K562 (cell line): Measurements from ENCODE around the gene MYPN. TPM values are rescaled to one million over a fixed set of nuclear protein-coding genes. Genes with fewer than 3 reads are reported as not detected.

Source experiments
- ATAC-seq: fragments of 200-7000 bp; cut with Tn5 transposase; 3 replicates; pipeline ENCODE4 v1.9.1; 2020; ENCODE audit warnings: moderate library complexity
- BruUV-seq: library from RNA; stranded (reverse); fragments of 400-500 nt; replicated peaks from 2 replicates; lab custom pipeline; 2021; lab: Mats Ljungman, UMichigan
- CTCF ChIA-PET: fragments of 300-600 bp; formaldehyde crosslinking; extraction: SDS; loops from one replicate; lab custom pipeline; 2021; ENCODE audit warnings: low intra/inter-chr PET ratio; lab: Yijun Ruan, JAX
- POLR2A ChIA-PET: fragments of 300-600, 350-650 bp; sonication (Branson Sonifier 250); formaldehyde crosslinking; extraction: SDS; loops from one replicate; lab custom pipeline; 2021; ENCODE audit warnings: antibody characterized with exemption, inconsistent platforms; lab: Yijun Ruan, JAX
- DNase-seq, 4 experiments: peaks; one replicate each; pipeline versions ENCODE4 v3.0.0 to v3.0.0-alpha.2; 2011 to 2018; ENCODE audit warnings: low spot score in 3 of 4, mixed read lengths in 3 of 4; ENCODE audit errors: extremely low read depth in 1 of 4
- FAIRE-seq: peaks from 2 replicates; lab custom pipeline; 2011; peaks lifted over from hg19 to GRCh38; lab: Jason Lieb, UNC
- H2AFZ ChIP-seq: 2 replicates; pipeline ENCODE4 v1.6.0; 2011; ENCODE audit warnings: low read depth, low read length, control low read depth, inconsistent platforms
- H3K27ac ChIP-seq: fragments of 200-600 bp; 3 replicates; pipeline ENCODE4 v1.8.0; 2011; ENCODE audit warnings: low read depth, mild to moderate bottlenecking, control low read depth, inconsistent platforms, low read length, moderate library complexity, mixed read lengths; ENCODE audit errors: extremely low read depth
- H3K27me3 ChIP-seq, 2 experiments: fragments of 300-600 bp in 1 of 2; 2 replicates in 1 of 2; 3 replicates in 1 of 2; pipeline versions ENCODE4 v1.6.0 to v1.8.0; 2011; ENCODE audit warnings: inconsistent platforms in 2 of 2, low read length in 2 of 2, mild to moderate bottlenecking in 1 of 2, mixed read lengths in 1 of 2, moderate library complexity in 1 of 2; ENCODE audit not compliant: control insufficient read depth in 2 of 2, insufficient read depth in 2 of 2
- H3K36me3 ChIP-seq: fragments of 300-600 bp; 3 replicates; pipeline ENCODE4 v1.8.0; 2011; ENCODE audit warnings: mild to moderate bottlenecking, low read length, inconsistent platforms; ENCODE audit not compliant: control insufficient read depth, insufficient read depth
- H3K4me1 ChIP-seq, 2 experiments: fragments of 200-600 bp in 1 of 2; replicated peaks in 1 of 2; 2 replicates in 1 of 2; 3 replicates in 1 of 2; pipeline versions ENCODE4 v1.5.1 to v1.8.0; 2011; ENCODE audit warnings: inconsistent platforms in 2 of 2, low read length in 2 of 2, mild to moderate bottlenecking in 1 of 2, mixed read lengths in 1 of 2, moderate library complexity in 1 of 2; ENCODE audit not compliant: control insufficient read depth in 2 of 2, insufficient read depth in 2 of 2
- H3K4me2 ChIP-seq: 2 replicates; pipeline ENCODE4 v1.6.1; 2011; ENCODE audit warnings: low read length, control low read depth, inconsistent platforms, mixed read lengths; ENCODE audit not compliant: insufficient read depth
- H3K4me3 ChIP-seq: fragments of 200-600 bp; sonication (generic), shearing (Covaris generic); 2 replicates; pipeline ENCODE4 v1.5.1; 2016; ENCODE audit warnings: control low read depth, inconsistent platforms
- H3K79me2 ChIP-seq: fragments of 200-600 bp; 3 replicates; pipeline ENCODE4 v1.8.0; 2011; ENCODE audit warnings: low read length, inconsistent platforms; ENCODE audit not compliant: control insufficient read depth, insufficient read depth
- H3K9ac ChIP-seq, 2 experiments: 2 replicates each; pipeline versions ENCODE4 v1.6.0 to v1.6.1; 2011; ENCODE audit warnings: low read depth in 2 of 2, low read length in 2 of 2, control low read depth in 1 of 2, inconsistent platforms in 1 of 2, mild to moderate bottlenecking in 1 of 2, mixed read lengths in 1 of 2; ENCODE audit not compliant: insufficient read depth in 1 of 2
- H3K9me1 ChIP-seq: one replicate; pipeline ENCODE4 v1.6.0; 2011; ENCODE audit warnings: inconsistent platforms, mild to moderate bottlenecking, low read length, moderate library complexity; ENCODE audit not compliant: control insufficient read depth, insufficient read depth
- H3K9me3 ChIP-seq: replicated peaks from 2 replicates; pipeline ENCODE4 v1.5.1; 2011; ENCODE audit warnings: low read depth, low read length, inconsistent platforms; ENCODE audit not compliant: control insufficient read depth, insufficient read depth
- H4K20me1 ChIP-seq: replicated peaks from 2 replicates; pipeline ENCODE4 v1.6.1; 2011; ENCODE audit warnings: low read length, inconsistent platforms, mixed read lengths; ENCODE audit not compliant: control insufficient read depth, insufficient read depth
- ASH1L ChIP-seq: fragments of 450-650 bp; IDR thresholded peaks from 2 replicates; pipeline ENCODE4 v1.6.1; 2018; ENCODE audit warnings: borderline replicate concordance, mild to moderate bottlenecking, low read depth; ENCODE audit not compliant: partially characterized antibody
- BCLAF1 ChIP-seq, 2 experiments: fragments of 450-650 bp in 1 of 2; IDR thresholded peaks; 2 replicates each; pipeline ENCODE4 v1.6.1; 2011 to 2017; ENCODE audit warnings: low read depth in 2 of 2, antibody characterized with exemption in 1 of 2, borderline replicate concordance in 1 of 2, low read length in 1 of 2, mild to moderate bottlenecking in 1 of 2, mixed read lengths in 1 of 2; ENCODE audit not compliant: control insufficient read depth in 1 of 2
- DPF2 ChIP-seq: fragments of 450-650 bp; IDR thresholded peaks from 2 replicates; pipeline ENCODE4 v1.6.1; 2016
- ESRRB ChIP-seq: fragments of 250-450 bp; sonication (Bioruptor Pico); IDR thresholded peaks from 2 replicates; pipeline ENCODE4 v1.5.0; 2020; ENCODE audit warnings: mild to moderate bottlenecking, moderate library complexity, borderline replicate concordance
- GTF2A2 ChIP-seq: IDR thresholded peaks from 2 replicates; pipeline ENCODE4 v1.6.1; 2016; ENCODE audit warnings: mild to moderate bottlenecking, missing genetic modification characterization, missing compliant biosample characterization
- LEF1 ChIP-seq: fragments of 450-650 bp; IDR thresholded peaks from 2 replicates; pipeline ENCODE4 v1.6.1; 2016; ENCODE audit warnings: mild to moderate bottlenecking
- NKRF ChIP-seq: fragments of 450-650 bp; IDR thresholded peaks from 2 replicates; pipeline ENCODE4 v1.6.1; 2016; ENCODE audit warnings: borderline replicate concordance
- PBX2 ChIP-seq, 2 experiments: IDR thresholded peaks in 1 of 2; conservative IDR thresholded peaks in 1 of 2; 2 replicates each; pipeline ENCODE4 v1.6.1; 2016; ENCODE audit warnings: low read depth in 2 of 2, mild to moderate bottlenecking in 1 of 2, missing compliant biosample characterization in 1 of 2, missing genetic modification characterization in 1 of 2, moderate library complexity in 1 of 2
- PHB ChIP-seq: fragments of 250-450 bp; sonication (Bioruptor Pico); IDR thresholded peaks from 2 replicates; pipeline ENCODE4 v1.5.0; 2021
- SPI1 ChIP-seq: IDR thresholded peaks from 2 replicates; pipeline ENCODE4 v1.6.1; 2011; ENCODE audit warnings: low read depth, low read length, control low read depth, borderline replicate concordance
- TAF7 ChIP-seq: fragments of 450-650 bp; IDR thresholded peaks from 2 replicates; pipeline ENCODE4 v1.6.1; 2016; ENCODE audit warnings: missing genetic modification characterization, missing compliant biosample characterization
- TEAD2 ChIP-seq: fragments of 450-650 bp; IDR thresholded peaks from 2 replicates; pipeline ENCODE4 v1.6.1; 2016; ENCODE audit warnings: missing genetic modification characterization, control low read depth, missing compliant biosample characterization
- ZNF76 ChIP-seq: fragments of 250-450 bp; sonication (Bioruptor Pico); IDR thresholded peaks from 2 replicates; pipeline ENCODE4 v1.4.0; 2020; ENCODE audit warnings: mild to moderate bottlenecking, moderate library complexity, borderline replicate concordance
- ZNF785 ChIP-seq: fragments of 250-450 bp; sonication (Bioruptor Pico); IDR thresholded peaks from 2 replicates; pipeline ENCODE4 v1.4.0; 2020; ENCODE audit warnings: mild to moderate bottlenecking
- WGBS: fragments of 100-300 bp; shearing (Covaris generic); methylation state at CpG from one replicate; pipeline ENCODE4 v1.1.6; 2016; ENCODE audit warnings: low coverage, mixed read lengths; ENCODE audit not compliant: insufficient coverage; ENCODE audit errors: missing lambda C conversion rate; 5-methylcytosine and 5-hydroxymethylcytosine counted together
- in situ Hi-C: fragments of 300-500 bp; cut with MboI; formaldehyde crosslinking; loops from 4 replicates; pipeline ENCODE4 v1.15.0; 2018; ENCODE audit warnings: inconsistent platforms, mixed read lengths
- intact Hi-C: fragments of 100-400 bp; cut with micrococcal nuclease; formaldehyde crosslinking; loops from 2 replicates; pipeline ENCODE4 v1.14.2; 2022
- polyA plus RNA-seq, 8 experiments: library from polyadenylated mRNA; depleted of rRNA in 4 of 8; stranded (reverse) in 5 of 8; unstranded in 3 of 8; fragments of >200 nt; fragmentation: Nextera tagmentation in 2 of 8; fragmentation: Illumina TruSeq in 1 of 8; extraction: Ambion mirVana in 2 of 8; extraction: Trizol in 1 of 8; gene quantifications; 2 replicates each; pipeline versions ENCODE4 v1.2.1 to v1.2.3, GENCODE V29; 2011 to 2014; ENCODE audit warnings: inconsistent platforms in 1 of 8, missing spikeins in 1 of 8
- total RNA-seq, 7 experiments: library from RNA; depleted of rRNA in 6 of 7; stranded (reverse); fragments of >200 nt in 6 of 7; fragmentation: Illumina TruSeq in 2 of 7; extraction: Trizol in 2 of 7; gene quantifications; 2 replicates each; pipeline versions ENCODE4 v1.2.1 to v1.2.3, GENCODE V29; 2011 to 2021; ENCODE audit warnings: low replicate concordance in 1 of 7

The MYPN gene
- total and polyA plus RNA-seq, 9 of the 15 experiments (the other 6 are each of a cell fraction or from before 2014, with no cell fraction given) = not detected

- Histone ChIP-seq H3K4me2 (no peak overlapping the region), H3K4me1 (no peaks in the 10 kb centered on the region), H3K36me3 (no peaks in the 10 kb centered on the region), H3K27ac (no peak overlapping the region), H2AFZ (no peak overlapping the region), H3K4me3 (no peak overlapping the region), H3K9me1 (no peaks in the 10 kb centered on the region), H3K27me3 (peaks cover 12 to 19% of the 10 kb centered on the region in 2 experiments; a peak in 4 of 5 replicates), H3K79me2 (no peaks in the 10 kb centered on the region), H4K20me1 (no peaks in the 10 kb centered on the region), H3K9me3 (no peaks in the 10 kb centered on the region)
- no peak for FAIRE-seq
- intact Hi-C loops (no loop called here), in situ Hi-C loops (no loop called here)
- ChIA-PET CTCF (no interaction called here), POLR2A (interaction anchor here (0.7 to 1.5 kb wide), 3 partner anchors 12 to 25 kb away, joined by 3 to 6 read pairs (median 4); partner anchors contain the start of gene MYPN)
- peak; percentile 32; the same call in 2 of the 3 replicates for ATAC-seq
- no peak for DNase-seq
- no TSS peak for BruUV-seq
- WGBS = 15% methylated on average over 9 of the region's 9 CpGs
- TF ChIP-seq ZNF785 (CRISPR knock-in tag) (no peak), GTF2A2 (tag) (no peak), BCLAF1 (IDR thresholded peaks at IDR 0.05; ENCODE audit: borderline replicate concordance in 1 of 2, control insufficient read depth in 1 of 2, low read depth in 2 of 2, low read length in 1 of 2) (no peak), TAF7 (tag) (no peak), LEF1 (no peak), DPF2 (no peak), PBX2 (CRISPR knock-in tag; IDR thresholded peaks at IDR 0.05; ENCODE audit: low read depth) (no peak), PBX2 (tag; conservative IDR thresholded peaks at IDR 0.05; ENCODE audit: low read depth) (no peak), TEAD2 (no peak), SPI1 (no peak), PHB (CRISPR knock-in tag) (no peak), ESRRB (no peak), ZNF76 (CRISPR knock-in tag) (no peak), ASH1L (no peak), NKRF (no peak)
- TF ChIP-seq, all 486 proteins: peak for 0
- H3K9ac ChIP-seq = no peak overlapping the region
Measured at GRCh38 chr10:68121852-68122251, 12.6 kb downstream of the MYPN start.
